Uterus (tissue), 4 donors: ENCODE data around the gene ATP10A. TPM values are rescaled to one million over a fixed set of nuclear protein-coding genes. Genes with fewer than 3 reads are reported as not detected.

ENCODE experiments used
- DNase-seq, 2 donors: peaks; one replicate each; pipeline ENCODE4 v3.0.0-alpha.2; 2019 to 2020
- H3K27ac ChIP-seq, 2 donors: fragments of 200-600 bp; sonication (generic); 1 replicate in 1 of 2; 2 replicates in 1 of 2; pipeline ENCODE4 v1.5.1; 2016 to 2018
- H3K27me3 ChIP-seq, 2 donors: fragments of 200-600 bp; sonication (generic); one replicate each; pipeline ENCODE4 v1.5.1; 2018 to 2019; ENCODE audit warnings: control low read depth in 1 of 2
- H3K36me3 ChIP-seq, 2 donors: fragments of 200-600 bp; sonication (generic); one replicate each; pipeline ENCODE4 v1.5.1; 2019; ENCODE audit warnings: control low read depth in 1 of 2
- H3K4me1 ChIP-seq, 2 donors: fragments of 200-600 bp; sonication (generic); one replicate each; pipeline ENCODE4 v1.5.1; 2018 to 2019; ENCODE audit warnings: control low read depth in 1 of 2
- H3K4me3 ChIP-seq, 2 donors: fragments of 200-600 bp; sonication (generic); 1 replicate in 1 of 2; 2 replicates in 1 of 2; pipeline ENCODE4 v1.5.1; 2018 to 2019; ENCODE audit warnings: mild to moderate bottlenecking in 1 of 2
- H3K9me3 ChIP-seq, 2 donors: fragments of 200-600 bp; sonication (generic); one replicate each; pipeline ENCODE4 v1.5.1; 2019; ENCODE audit warnings: control low read depth in 1 of 2
- CTCF ChIP-seq, 4 experiments: fragments of 200-600 bp in 2 of 4; fragments of 450-650 bp in 2 of 4; sonication (generic) in 2 of 4; IDR thresholded peaks; one replicate each; pipeline ENCODE4 v1.5.1; 2016 to 2019; ENCODE audit warnings: antibody characterized with exemption in 4 of 4, mild to moderate bottlenecking in 2 of 4, moderate library complexity in 1 of 4
- POLR2A ChIP-seq, 2 donors: fragments of 450-650 bp; IDR thresholded peaks; one replicate each; pipeline ENCODE4 v1.6.1; 2016; ENCODE audit warnings: antibody characterized with exemption in 2 of 2, mild to moderate bottlenecking in 1 of 2, moderate library complexity in 1 of 2
- intact Hi-C: fragments of 100-400 bp; cut with DNase I; formaldehyde crosslinking; loops from one replicate; pipeline ENCODE4 v1.15.1; 2023; ENCODE audit warnings: low total_unique reads
- total RNA-seq, 4 donors: library from RNA; depleted of rRNA in 3 of 4; stranded (reverse); fragments of >200 nt in 3 of 4; gene quantifications; one replicate each; pipeline versions ENCODE4 v1.1.0 to v1.2.4, GENCODE V29; 2014 to 2023
- donor health status: DM: yes; HTN: yes; CAD: no.

ATP10A gene
- total RNA-seq, 4 donors from 2014 or later, result 0.29 to 3.8 (median 2.5) TPM

- intact Hi-C loops, result loop anchor here (10.0 kb wide), 1 partner anchor 61 kb away; no protein-coding TSS in a partner anchor
- Histone ChIP-seq H3K4me3 (no peak overlapping the region), H3K4me1 (no peaks in the 10 kb centered on the region), H3K27me3 (no peaks in the 10 kb centered on the region), H3K36me3 (no peaks in the 10 kb centered on the region), H3K27ac (no peak overlapping the region), H3K9me3 (no peaks in the 10 kb centered on the region)
- DNase-seq, result no peak
- TF ChIP-seq CTCF (IDR thresholded peaks at IDR 0.05), result no peak
- no peak for TF ChIP-seq POLR2A (IDR thresholded peaks at IDR 0.05)
Observed at GRCh38 chr15:25653371-25653770, 209.8 kb downstream of the ATP10A start.

GRCh38 chr15:25652704-25653103 is 210.4 kb downstream of the ATP10A start:
- DNase-seq, result no peak
- Histone ChIP-seq H3K4me1 (no peaks in the 10 kb centered on the region), H3K9me3 (no peaks in the 10 kb centered on the region), H3K27ac (no peak overlapping the region), H3K4me3 (no peak overlapping the region), H3K36me3 (no peaks in the 10 kb centered on the region), H3K27me3 (no peaks in the 10 kb centered on the region)
- TF ChIP-seq CTCF (IDR thresholded peaks at IDR 0.05), result no peak
- TF ChIP-seq POLR2A (IDR thresholded peaks at IDR 0.05), result no peak
- intact Hi-C loops, result loop anchor here (10.0 kb wide), 1 partner anchor 62 kb away; no protein-coding TSS in a partner anchor

- Histone ChIP-seq H3K4me3 (no peak overlapping the region), H3K27ac (no peak overlapping the region), H3K9me3 (no peaks in the 10 kb centered on the region), H3K4me1 (no peaks in the 10 kb centered on the region), H3K36me3 (no peaks in the 10 kb centered on the region), H3K27me3 (no peaks in the 10 kb centered on the region)
- no peak for TF ChIP-seq POLR2A (IDR thresholded peaks at IDR 0.05)
- no peak for TF ChIP-seq CTCF (IDR thresholded peaks at IDR 0.05)
- intact Hi-C loops, result no loop called here
- DNase-seq, result no peak
Observed at GRCh38 chr15:25649390-25649789, 213.7 kb downstream of the ATP10A start.

- Histone ChIP-seq H3K4me1 (no peaks in the 10 kb centered on the region), H3K27me3 (no peaks in the 10 kb centered on the region), H3K27ac (no peak overlapping the region), H3K4me3 (no peak overlapping the region), H3K9me3 (no peaks in the 10 kb centered on the region), H3K36me3 (no peaks in the 10 kb centered on the region)
- no peak for DNase-seq
- intact Hi-C loops, result no loop called here
- TF ChIP-seq CTCF (IDR thresholded peaks at IDR 0.05), result no peak
- TF ChIP-seq POLR2A (IDR thresholded peaks at IDR 0.05), result no peak
Observed at GRCh38 chr15:25643120-25643519, 220.0 kb downstream of the ATP10A start.

GRCh38 chr15:25641762-25642161 is 221.4 kb downstream of the ATP10A start:
- TF ChIP-seq POLR2A (IDR thresholded peaks at IDR 0.05), result no peak
- no peak for TF ChIP-seq CTCF (IDR thresholded peaks at IDR 0.05)
- Histone ChIP-seq H3K4me1 (no peaks in the 10 kb centered on the region), H3K9me3 (no peaks in the 10 kb centered on the region), H3K27me3 (no peaks in the 10 kb centered on the region), H3K36me3 (no peaks in the 10 kb centered on the region), H3K27ac (no peak overlapping the region), H3K4me3 (no peak overlapping the region)
- intact Hi-C loops, result no loop called here
- no peak for DNase-seq
